HG03196 (cell line): Measurements from ENCODE around the gene ETV7.
"Not testable (repeated sequence)": the region's sequence is repeated elsewhere in the genome, so short reads cannot be mapped to it uniquely, and the experiment has no call there.

Experiments used
- ATAC-seq: cut with Tn5 transposase; IDR thresholded peaks from one replicate; pipeline ENCODE4 v1.9.1; 2021; ENCODE audit not compliant: unreplicated experiment

The ETV7 gene

DNA sequence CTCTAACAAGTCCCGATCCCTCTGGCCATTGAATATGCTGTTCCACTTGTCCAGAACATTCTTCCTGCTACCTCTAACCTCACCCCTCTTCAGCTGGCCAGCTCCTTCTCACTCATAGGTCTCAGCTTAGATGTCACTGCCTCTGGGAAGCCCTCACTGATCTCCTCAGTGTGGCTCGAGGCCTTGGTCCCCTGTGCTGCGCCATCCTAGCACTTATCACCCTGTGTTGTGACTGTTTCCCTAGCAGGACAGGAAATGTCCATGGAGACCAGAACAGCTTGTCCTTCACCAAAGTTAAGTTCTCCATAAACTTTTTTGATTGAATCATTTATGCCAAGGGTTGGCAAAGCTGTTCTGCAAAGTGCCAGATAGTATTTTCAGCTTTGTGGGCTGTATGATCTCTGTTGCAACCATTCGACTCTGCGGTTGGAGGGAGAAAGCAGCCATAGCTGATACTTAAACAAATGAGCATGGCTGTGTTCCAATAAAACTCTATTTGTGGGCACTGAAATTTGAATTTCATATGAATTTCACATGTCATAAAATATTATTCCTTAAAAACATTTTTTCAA is 44.3 kb downstream of the ETV7 start:
- ATAC-seq, result no peak

DNA sequence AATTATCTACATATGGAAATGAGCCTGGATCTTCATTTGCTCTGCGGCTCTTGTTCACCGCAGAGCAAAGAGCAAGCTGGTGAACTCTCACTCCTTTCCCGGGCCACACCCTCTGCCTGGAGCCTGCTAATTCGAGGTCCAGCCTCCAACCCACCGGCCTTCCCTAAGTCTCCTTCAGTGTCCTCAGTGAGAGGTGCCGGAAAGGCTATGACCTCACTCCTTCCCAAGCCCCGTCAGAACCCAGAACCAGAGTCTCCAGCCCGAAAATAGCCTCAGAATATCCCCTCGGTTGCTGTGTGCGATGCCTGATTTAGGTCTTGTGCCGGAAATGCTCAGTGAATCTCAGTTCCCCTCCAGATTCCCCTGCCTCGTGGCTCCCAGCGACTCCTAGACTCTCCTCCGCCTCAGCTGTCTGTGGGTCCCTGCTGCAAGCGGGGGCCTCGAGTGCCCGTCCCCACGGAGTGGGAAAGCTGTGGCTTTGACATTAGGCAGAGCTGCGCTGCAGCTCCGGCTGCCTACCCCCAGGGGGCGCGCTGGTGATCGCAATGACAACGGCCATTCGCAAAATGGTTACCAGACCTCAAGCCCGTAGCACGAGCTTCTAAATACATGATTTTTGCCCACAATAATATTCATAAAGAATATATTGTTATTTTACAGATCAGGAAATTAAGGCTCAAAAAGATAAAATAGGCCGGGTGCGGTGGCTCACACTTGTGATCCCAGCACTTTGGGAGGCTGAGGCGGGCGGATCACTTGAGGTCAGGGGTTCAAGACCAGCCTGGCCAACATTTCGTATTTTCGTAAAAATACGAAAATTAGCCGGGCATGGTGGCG is 46.6 kb downstream of the ETV7 start:
- no peak for ATAC-seq

DNA sequence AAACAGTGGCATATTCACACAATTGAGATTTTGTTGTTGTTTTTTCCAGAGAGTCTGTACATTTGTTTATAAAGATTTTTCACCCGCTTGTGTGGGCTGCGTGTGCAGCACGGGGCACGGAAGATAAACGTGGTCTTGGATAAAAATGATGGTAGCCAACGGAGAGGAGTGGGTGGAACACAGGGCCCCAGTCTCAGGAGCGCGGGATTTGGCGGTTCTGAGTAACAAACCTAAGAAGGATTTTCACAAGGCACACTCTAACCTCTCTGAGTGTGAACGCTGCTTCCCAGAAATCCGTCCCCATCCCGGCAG is 47.2 kb downstream of the ETV7 start:
- ATAC-seq, result no peak

DNA sequence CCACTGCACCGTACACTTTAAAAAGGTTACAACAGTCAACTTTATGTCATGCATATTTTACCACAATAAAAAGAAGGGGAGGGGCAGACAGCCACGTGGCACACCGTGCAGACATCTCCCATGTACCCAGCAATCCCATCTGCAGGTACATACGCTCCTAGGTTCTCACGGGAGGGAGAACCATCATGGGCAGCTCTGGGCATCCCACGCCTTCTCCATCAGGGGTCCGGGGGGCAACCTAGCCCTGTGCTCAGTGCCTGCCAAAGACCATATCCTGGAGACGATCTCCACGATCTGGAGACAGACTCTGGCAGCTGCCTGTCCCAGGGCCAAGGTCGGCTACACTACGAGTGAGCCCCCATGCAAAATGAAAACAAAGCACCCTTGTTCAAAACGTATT is 48.3 kb downstream of the ETV7 start:
- no peak for ATAC-seq

DNA sequence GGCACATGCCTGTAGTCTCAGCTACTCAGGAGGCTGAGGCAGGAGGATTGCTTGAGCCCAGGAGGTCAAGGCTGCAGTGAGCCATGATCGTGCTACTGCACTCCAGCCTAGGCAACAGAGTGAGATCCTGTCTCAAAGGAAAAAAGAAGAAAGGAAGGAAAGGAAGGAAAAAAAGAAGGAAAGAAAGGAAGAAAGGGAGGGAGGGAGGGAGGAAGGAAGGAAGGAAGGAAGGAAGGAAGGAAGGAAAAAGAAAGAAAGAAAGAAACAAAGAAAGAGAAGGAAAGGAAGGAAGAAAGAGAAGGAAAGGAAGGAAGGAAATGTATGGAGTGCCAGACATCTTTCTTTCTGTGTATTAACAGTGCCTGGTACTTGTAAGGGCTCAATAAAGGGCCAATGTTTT is 49.2 kb downstream of the ETV7 start:
- ATAC-seq, result not testable (repeated sequence)

DNA sequence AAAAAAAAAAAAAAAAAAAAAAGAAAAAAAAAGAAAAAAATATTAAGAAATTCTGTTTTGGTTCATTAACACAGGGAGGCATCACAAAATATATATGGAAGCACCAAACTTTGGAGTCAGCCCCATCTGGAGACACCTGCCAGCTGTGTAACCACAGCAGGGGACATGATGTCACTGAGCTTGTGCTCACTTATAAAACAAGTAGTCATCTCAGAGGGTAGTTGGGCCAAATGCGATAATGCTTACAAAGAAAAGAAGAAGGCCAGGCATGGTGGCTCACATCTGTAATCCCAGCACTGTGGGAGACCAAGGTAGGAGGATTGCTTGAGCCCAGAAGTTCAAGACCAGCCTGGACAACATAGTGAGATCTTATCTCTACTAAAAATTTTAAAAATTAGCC is 49.7 kb downstream of the ETV7 start:
- ATAC-seq, result no peak

DNA sequence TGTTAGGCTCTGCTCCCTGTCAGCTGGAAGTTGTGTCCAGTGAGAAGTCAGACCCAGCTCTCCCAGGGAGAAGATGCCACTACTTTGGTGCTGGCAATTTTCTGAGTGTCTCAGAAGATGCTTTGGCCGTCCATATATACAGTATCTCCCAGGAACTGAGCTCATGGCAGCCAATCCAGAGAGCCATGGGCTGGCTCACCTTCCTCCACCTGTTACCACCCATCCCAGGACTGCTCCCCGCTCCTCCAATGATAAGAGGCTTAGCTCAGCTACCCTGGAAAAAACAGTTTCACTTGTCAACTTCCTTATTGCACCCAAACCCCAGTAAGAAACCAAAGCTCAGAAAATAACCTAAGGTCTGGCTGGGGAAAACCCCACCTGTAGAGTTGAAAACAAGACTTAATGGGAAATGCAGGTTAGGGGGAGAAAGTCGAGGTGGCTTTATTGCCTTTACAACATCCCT is 50.7 kb downstream of the ETV7 start, which contains the start of gene BNIP5:
Gene BNIP5, minus strand, starts transcription at position 110 of the 463 bp plus-strand sequence. CDS start 6,198 bp downstream, outside the sequence.
- no peak for ATAC-seq

DNA sequence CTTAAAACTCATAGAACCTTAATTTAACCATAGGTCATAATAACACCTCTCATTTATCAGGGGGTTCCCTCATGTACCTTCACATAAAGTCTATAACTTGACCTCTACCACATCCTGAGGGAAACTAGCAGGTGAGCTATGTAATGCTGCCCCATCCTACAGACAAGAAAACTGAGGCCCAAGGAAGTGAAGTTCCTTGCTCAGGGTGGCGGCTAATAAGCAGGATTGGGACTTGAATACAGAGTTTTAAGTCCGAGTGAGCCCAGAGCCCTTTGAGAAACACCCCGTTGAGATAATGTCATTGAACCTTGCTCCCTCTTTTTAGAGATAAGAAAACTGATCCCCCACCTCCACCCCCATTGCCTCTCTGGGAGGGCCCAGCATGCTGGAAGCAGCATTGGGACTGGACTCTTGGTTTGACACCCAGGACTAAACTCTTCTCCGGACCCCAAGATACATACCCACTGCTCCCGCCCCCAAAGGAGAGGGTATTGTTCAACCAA is 51.2 kb downstream of the ETV7 start:
- no peak for ATAC-seq

DNA sequence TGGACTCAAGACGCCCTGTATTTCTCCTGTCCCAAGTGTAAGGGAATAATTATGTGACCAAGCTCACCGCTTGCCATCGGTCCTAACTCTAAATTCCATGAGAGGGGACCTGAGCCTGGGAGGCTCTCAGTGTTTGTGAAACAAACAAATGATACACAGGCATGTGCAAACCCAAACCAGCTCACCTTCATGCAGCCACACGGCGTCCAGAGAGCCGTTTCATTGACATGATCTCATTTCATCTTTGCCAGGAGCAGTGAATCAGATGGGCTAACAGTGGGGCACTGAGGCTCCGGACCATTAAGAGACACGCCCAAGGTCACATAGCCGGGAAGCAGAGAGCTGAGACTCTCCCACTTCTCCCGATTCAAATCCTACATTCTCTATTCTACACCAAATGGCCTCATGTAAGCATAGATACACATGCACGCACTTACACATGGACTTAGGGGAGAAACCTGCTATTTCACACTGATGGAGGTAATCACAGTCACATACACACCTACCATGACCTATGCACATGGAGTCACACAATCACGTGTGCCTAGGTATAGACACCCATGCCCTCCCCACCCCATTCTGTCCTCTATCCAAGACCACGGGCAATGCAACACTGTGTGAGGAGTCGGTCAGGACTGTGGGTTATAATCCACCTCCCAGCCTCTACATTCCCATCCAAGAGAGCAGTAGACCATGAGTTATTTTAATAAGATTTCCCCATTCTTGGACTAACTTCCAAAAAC is 51.8 kb downstream of the ETV7 start:
- no peak for ATAC-seq

DNA sequence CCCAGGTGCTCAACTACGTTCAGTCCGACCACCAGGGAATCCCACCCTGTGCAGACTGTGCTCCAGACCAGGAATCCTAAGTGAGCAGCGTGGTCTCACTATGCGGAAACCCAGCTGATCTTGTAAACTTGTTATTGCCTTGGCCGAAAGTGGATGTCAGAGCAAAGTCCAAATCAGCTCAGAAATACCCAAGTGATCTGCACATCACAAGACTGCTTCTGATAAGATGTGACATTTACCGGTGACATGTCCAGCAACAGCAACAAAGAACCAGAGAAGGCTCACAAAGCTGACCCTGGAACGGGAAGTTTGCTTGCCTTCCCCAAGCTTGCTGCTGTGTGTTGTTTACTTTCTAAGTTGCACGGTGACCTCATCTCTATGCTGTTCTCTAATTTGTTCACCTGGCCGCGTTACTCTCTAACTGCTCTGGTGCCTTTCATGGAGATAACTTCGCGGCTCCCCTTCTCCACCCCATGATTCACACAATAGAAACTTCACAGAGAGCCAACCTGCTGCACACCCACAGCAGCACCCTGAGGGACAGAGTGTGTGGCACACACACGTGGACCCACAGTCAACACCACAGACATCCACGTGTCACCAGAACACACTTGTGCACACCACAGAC is 52.5 kb downstream of the ETV7 start:
- ATAC-seq, result no peak

DNA sequence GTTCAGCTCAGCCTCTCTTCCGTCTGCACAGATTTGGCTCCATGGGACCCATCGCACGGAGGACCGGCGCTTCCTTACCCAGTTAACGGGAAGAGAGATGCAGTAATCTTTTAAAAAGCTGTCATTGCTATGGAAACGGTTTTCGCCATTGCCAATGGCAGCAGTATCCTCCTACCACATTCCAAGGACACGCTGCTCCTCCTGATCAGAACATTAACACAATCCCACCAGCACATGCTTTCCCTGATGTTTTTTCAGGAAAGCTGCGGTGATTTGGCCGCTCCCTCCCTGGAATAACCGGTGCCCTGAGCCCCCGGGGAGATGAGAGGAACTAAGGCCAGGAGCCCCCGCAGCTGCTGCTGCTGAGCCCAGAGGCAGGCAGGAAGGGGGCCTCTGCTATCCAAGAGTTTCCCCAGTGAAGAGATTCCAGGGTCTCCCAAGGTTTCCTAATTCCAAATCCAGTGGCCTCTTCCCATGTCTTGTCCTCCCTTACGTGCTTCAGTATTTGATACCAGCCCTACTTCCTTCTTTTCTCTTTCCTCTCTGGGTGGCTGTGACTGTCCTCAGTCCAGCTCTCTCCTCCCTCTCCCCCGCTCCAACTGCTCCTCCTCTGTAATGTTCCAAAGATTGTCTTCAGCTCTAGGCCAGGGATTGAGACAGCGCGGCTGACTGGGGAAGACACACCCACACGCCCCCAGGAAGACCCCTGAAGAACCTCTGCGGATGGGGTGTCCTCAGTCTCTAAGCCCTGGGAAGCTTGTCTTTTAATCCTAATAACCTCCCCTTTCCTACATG is 53.3 kb downstream of the ETV7 start:
- ATAC-seq, result no peak

DNA sequence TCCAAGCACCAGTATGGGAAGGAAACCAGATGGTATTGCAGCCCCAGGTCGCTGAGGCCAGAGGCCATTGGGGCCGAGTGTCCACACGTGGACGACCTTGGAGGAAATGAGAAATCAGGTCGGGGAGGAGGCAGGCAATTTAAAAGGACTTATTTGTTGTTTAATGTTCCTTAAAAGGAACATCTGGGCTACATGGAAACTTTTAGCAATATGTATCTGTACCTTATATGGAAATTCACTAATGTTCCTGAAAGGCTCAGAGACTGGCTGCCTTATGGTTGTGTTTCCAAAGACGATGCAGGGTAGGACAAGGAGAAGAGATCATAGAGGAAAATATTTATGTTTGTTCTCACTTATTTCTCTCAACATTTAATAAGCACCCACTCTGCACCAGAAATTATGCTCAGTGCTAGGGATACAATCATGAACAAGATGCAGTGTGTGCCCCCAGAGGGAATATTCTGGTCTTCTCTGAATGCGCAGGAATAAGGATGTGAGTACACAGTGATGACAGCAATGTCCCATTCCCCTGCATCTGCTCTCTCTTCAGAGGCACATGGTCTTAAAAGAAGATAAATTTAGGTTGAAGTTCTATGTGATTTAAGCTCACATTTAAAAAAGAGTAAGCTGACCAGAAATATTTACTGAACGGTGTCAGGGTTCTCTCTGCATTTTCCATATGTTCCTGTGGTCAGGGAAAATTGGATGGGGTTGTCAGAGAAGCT is 54.1 kb downstream of the ETV7 start:
- ATAC-seq, result no peak

DNA sequence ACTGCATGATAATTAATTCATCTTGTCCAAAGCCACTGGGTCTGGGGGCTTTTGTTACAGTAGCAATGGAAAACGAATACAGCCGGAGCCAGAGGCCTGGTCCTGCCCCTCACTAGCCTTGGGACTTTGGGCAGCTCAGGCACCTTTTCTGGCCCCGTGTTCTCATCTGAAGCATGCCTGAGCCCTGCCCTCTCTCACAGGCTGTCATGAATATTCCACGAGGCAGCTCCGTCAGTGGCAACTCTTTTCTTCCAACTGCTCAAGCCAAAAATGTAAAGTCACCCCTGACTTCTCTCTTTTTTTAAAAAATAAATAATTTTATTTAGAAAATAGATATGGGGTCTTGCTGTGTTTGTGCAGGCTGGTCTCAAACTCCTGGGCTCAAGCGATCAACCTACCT is 56.1 kb downstream of the ETV7 start:
- no peak for ATAC-seq

DNA sequence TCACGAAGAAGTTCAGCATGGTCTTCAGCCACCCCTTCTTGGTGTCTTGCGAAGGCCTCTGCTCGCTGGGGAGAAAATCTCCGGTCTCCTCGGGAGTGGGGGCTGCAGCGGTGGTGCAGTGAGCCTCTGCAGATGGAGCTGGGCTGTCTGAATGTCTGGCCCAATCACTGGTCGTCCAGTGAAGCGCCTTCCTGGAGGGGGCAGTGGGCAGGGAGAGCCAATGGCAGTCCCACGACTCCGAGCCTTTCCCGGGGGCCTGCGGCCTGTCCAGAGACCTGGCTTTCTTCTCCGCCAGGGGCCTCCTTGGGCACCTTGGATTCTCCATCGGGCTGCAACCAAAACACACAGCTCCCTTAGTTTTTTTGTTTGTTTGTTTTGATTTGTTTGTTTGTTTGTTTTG is 57.1 kb downstream of the ETV7 start:
- ATAC-seq, result no peak

DNA sequence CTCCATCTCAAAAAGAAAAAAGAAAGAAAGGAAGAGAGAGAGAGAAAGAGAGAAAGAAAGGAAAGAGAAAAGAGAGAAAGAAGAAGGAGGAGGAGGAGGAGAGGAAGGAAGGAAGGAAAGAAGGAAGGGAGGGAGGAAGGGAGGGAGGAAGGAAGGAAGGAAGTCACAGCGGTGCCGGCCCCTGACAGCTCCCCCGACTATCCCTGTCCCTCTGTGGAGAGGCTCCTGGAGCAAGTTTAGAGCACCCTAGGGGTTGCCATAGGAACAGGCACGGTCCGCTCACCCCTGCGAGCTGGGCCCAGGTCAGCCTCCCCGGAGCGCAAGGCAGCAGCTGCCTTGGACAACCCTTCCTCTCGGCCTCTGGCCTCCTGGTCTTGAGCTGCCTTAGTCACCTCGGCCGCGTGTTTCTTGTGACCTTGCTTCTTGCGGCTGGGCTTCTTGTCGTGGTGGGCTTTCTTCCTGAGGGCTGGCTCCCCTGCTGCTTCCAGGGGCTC is 57.6 kb downstream of the ETV7 start:
- ATAC-seq, result no peak

DNA sequence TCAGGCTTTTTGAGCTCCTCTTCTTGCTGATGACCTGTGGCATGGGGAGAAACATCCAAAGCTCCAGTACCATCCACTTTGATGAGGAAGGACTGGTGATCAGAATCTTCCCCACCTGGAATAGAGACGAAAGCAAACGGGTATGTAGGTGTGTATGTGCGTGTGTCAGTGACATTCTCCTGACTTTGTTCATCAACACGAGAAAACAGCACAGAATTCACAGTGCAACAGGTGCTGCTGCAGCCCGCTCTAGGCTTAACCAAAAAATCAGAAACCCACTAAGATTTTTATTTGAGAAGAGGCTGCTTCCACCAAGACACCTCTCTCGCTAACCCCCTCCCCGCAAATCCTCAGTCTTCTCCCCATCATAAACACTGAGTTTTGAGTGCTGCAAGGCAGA is 58.9 kb downstream of the ETV7 start:
- ATAC-seq, result no peak

DNA sequence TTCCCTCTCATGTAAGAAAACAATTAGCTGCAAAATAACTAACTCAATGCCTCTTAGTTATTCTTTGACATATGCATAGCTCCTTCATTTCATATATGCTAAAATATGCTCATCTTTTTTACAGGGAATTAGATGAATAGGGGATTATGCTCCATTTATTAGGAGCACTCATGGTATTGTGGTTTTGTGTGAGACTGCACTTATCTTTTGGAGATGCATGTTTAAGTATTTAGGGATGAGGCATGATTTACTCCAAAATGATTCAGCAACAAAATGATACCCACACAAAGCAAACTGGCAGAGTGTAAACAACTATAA is 59.6 kb downstream of the ETV7 start:
- ATAC-seq, result no peak

DNA sequence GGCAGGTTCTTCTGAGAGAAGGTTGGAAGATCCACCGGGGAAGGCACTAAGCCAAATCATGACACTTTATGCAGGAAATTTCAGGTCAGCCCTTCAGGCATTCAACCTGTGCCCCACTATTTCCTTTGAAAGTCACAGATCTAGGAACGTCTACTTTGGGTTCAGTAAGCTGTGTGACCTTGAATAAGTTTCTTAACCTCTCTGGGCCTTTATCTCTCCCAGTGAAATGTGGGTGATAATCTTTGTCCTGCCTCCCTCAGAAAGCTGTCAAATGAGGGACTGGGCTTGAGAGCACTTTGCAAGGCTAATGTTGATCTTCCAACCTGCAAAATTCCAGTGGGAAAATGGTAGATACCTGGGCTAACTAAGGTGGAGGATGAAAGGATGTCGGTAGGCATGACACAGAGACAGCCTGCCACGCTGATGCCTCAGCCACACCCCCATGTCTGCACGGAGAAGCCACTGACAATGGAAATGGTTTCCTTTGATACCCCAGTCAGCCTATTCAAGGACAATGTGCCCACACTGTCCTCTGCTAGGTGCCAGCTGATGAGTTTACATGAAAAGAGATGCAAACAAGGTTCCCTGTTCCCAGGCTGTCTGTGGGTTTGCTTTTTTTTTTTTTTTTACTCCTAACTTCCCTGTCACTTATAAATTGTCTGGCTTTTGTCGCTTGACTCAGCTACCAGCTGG is 60.1 kb downstream of the ETV7 start:
- no peak for ATAC-seq

DNA sequence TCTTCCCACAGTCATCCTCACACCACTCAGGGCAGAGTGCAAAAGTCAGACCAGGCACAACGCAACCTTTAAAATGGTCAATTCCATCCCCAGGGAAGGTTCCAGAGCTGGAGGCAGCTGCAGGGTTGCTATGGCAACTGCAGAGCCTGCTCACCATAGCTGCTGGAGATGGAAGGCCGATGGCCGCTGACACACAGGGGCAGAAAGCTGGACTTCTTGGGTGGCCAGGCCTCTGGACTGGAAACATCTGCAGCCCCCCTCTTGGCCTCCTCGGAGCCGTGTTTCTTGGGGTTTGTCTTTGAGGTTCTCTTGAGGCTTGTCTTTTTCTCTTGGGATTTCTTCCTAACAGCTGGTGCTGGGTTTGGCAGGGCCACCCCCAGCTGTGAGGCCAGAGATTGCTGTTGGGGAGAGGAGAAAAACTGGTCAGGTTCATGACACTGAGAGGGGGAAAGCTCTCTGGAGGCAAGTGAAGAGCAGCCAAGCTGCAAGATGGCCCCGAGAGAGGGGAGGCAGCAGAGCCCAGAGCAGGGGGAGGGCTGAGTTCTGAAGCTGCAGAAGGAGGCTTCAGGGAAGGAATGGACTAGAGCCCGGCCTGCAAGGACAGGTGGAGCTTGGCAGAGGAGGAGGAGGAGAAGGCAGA is 61.0 kb downstream of the ETV7 start:
- no peak for ATAC-seq
